HG02840 (cell line): ENCODE data around the gene CRLF1.
"Not testable (repeated sequence)": the region's sequence is repeated elsewhere in the genome, so short reads cannot be mapped to it uniquely, and the experiment has no call there.

Source experiments
- ATAC-seq: cut with Tn5 transposase; IDR thresholded peaks from one replicate; pipeline ENCODE4 v1.9.1; 2021; ENCODE audit warnings: mild to moderate bottlenecking, moderate library complexity, moderate number of reproducible peaks; ENCODE audit not compliant: unreplicated experiment, low FRiP score

Gene CRLF1

DNA sequence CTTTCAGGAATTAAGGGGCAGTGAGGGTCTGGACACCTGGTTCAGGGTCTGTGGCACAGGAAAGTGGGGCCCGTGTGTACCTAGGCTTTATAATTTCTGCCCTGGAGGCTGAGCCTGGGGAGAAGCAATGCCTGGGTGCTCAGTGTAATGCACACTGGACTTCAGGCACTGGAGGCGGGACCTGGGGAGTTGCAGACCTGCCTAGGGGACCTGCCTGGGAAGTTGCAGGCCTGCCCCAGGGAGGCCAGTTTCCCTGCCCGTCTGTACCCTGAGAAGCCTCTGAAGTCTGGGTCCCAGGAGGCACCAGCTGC is 3.6 kb upstream of the CRLF1 start:
- no peak for ATAC-seq

DNA sequence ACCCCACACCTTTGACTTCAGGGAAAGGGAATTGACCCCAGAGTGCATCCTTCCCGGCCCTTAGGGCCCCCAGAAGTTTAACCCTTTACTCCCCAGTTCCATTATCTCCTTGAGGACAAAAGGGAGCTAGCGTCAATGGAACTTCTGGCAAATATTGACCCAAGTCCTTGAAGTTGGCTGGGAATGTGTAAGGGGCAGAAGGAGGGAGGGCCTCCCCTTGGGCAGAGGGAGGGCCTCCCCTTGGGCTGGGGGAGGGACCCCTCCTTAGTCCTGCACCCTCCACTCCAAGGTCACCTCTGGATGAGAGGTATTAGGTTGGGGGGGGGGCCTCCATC is 3.1 kb upstream of the CRLF1 start:
- no peak for ATAC-seq

DNA sequence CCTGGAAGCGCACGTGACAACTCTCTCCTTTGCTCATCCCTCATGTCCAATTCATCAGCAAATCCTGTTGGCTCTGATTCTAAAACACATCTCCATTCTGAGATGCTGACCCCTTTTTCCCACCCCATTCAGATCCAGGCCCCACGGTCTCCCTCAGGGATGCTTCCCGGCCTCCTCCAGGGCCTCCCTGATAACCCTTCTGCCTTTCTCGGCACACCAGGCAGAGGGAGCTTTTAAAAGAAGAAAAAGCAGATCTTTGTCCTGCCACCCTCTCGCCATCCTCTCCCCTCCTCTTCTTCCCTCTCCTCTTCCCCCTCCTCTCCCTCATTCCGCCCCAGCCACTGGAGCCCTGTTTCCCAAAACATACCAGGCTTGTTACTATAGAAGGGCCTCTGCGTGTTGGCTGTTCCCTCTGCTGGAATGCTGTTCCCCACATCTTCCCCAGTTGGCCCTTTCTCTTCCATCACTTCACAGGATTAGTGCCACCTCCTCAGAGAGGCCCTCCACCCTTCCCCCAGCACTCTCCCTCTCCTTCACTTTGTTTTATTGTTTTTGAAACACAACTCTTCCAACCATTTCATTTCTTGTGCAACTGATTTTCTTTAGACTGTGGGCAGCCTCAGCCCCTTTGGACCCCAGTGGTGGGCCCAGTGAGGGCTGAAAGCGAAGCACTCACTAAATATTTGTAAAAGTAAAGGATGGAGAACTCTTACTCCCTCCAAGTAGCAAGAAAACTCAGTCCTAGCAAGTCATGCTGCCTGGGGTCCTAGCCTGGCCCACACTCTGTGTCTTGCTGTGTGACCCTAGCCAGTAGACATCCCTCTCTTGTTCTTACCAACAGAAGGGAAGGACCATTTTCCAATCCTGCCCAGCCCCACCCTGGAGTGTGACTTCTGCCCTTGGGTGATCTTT is 2.5 kb upstream of the CRLF1 start:
- ATAC-seq: no peak

DNA sequence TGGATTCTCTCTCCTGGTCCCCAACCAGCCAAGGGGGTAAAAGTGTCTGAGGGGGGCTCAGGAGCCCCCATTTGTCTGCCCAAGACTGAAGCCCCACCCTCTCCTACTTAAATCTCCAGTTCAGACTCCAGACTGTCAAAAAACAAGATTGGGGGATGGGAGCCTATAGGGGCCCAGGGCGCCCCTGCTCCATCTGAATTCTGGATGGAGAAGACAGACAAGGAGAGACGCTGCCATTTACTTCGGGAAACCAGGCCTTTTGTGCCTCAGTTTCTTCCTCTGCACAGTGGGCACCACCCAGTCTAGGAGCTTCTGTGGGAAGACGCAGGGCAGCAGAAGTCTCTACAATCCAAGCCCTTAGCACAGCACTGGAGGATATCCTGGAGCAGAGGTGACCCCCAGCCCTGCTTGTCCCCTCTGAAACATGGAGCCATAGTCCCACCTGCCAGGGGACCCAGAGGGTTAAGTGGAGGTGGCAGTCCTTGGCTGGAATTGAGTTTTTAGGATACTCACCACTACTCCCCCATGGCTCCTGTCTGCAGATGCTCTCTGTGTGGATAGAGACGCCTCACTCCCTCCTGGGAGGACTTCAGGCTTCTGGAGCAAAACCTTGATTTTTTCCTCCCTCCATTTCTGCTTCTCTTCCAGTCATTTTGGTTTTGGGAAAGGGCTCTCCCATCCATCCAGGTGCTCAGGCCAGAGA is 1.7 kb upstream of the CRLF1 start:
- no peak for ATAC-seq

DNA sequence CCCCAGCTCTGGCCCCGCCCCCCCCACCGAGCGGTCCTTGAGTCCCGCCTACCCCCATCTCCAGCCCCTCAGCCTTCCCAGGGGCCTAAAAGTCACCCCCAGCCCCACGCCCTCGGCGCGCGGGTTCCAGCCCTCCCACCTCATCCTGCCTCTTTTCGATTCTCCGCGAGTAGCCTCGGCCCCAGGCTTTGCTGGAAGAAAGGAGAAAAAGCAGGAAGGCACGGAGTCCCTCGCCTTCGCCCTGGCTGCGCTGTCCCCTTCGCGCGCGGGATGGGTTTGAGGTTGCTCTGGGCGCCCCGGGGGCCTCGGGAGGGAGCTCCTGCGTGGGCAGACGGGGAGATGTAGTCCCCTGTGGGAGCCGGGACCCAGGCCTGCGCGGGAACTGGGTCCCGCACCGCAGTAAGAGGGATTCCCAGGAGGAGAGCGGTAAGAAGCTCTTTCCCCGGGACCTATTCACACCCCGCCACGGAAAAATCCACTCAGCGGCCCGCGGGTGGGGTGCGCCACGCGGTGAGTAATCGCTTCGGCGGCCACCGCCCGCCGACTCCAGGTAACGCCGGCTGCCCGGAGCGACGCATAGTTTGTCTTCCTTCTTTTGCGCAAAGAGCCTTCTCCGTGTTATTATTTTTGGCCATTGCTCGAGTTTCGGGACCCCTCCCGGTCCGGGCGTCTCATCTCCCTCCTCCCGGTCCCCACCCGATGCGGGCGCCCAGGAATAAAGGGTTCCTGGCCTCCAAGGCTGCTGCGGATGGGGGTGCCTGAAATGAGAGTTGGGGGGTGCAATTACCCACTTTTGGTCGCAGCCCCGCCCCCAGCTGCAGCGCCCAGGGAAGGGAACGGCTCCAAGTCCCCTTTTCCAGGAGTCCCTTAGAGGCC is 865 bp upstream of the CRLF1 start:
- ATAC-seq: no peak

DNA sequence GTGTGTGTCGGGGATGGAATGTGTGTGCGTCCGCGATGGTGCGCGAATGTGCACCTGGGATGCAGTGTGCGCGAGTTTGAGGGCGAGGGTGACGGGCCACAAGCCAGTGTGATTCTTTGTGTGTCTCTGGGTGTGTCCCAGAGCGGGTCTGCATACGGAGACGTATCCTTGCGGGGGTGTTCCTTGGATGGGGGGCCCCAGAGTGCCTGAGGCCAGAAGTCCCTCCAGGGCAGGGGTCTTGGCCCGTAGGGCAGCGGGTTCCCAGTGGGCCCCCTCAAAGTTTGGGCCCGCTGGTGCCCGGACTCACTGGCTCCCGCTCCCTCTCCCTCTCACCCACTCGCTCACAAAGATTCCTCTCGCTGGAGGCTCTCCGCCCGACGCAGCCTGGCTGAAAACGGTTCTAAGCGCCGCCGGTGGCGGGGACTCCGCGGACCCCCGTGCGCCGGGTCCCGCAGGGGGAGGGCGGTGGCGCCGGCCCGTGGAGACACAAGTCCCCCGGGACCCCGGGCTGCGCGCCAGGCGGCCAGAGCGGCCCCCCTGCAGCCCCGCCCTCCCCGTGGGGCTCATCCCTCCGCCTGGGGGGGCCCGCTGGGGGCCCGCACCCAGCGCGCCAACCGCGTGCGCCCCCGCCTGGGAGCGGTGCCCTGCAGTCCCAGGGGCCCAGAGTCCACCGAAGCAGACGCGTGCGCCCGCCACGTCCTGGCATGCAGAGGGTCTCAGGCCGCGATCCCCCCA is 886 bp downstream of the CRLF1 start:
- ATAC-seq: no peak

DNA sequence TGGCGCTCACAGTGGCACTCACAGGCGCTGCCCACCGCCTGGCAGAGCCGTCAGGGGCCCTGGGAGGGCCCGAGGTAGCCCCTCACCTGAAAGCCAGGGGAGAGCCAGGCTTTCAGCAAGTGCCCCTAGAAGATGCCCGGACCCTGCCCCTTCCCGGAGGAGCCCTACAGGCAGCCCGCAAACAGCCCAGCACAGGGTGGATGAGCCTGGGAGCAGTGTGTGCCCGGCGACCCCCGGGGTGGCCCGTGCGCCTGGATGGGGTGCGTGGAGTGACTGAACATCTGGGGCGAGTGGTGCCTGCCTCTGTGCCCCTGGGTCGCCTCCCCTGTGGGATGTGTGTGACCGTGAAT is 1.4 kb downstream of the CRLF1 start:
- ATAC-seq: no peak

DNA sequence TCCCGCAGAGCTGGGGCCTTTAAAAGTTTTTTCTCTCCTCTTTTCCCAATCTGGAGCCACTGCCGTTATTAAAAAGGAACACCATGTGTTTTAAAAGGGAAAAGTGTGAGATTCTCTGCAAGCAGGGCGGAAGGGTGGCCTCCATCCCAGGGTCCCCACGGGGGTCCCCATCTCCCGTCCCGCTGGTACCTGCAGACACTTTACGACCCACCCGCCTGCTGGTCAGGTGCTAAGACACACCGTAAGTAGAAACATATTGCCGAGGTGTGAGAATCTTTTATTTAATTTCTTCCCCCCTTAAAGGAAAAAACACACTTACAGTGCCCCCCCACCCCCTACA is 1.8 kb downstream of the CRLF1 start:
- ATAC-seq: no peak

DNA sequence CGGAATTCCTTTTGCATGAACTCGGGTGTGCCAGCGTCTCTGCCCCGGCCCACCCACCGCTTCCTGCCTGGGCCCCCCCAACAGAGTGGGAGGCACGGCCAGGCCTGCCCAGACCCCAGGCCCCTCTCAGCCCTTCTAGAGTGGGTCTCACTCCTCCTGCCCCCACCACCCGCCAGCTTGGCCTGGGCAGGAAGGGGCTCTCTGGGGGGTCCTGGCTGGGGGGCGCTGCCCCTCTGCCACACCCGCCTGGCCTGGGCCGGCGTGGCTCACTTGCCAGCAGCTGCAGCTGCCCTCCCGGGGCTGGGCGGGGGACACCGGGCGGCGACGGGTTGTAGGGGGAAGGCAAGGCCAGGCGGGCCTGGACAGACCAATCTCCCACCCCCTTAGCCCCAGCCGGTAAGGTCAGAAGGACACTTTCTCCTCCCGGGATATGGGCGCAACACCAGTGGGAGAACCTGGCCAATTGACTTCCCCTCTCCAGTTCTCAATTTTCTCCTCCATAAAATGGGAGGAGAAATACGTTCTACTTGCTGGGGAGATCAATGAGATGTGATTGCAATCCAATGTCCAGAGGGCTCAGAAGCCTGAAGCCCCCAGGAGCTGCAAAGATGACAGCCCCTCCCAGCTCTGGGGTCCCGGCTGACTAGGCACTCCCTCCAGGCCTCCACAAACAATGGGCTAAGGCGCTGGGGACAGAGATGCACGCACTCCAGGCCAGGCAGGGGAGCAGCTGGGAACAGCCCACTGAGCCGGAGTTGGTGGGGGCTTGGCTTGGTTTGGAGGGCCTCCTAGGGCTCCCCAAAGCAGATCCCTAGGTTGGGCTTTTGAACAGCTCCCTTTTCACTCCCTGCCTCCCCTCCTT is 2.4 kb downstream of the CRLF1 start:
- no peak for ATAC-seq

DNA sequence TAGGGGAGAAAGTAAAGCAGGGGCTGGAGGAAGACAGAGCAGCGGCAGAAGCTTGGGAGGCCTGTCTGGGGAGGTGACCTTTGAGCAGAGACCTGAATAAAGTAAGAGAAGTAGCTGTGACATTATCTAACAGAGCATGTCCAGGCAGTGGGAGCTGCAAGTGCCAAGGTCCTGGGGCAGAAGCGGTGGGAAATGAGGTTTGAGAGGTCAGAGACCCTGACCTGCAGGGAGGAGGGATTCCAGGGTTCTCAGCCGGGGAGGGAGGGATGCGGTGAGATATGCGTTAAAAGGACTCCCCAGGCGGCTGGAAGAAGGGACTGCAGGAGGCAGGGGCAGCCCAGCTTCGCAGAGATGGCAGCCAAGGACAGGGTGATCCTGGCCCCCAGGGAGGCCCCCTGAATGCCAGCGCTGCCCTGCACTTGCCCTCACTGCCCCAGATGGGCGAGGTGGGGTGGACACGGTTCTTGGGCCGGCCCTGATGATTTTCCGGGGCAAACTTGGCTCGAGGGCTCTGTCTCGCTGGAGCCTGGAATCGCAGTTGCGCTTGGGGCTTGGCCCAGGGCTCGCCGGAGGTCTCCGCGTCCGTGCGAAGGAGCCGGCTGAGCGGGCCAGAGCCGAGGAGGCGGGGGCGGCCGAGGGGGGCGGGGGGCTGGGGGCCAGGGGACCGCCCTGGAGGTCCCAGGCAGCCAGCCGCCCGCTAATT is 3.2 kb downstream of the CRLF1 start:
- ATAC-seq: no peak

DNA sequence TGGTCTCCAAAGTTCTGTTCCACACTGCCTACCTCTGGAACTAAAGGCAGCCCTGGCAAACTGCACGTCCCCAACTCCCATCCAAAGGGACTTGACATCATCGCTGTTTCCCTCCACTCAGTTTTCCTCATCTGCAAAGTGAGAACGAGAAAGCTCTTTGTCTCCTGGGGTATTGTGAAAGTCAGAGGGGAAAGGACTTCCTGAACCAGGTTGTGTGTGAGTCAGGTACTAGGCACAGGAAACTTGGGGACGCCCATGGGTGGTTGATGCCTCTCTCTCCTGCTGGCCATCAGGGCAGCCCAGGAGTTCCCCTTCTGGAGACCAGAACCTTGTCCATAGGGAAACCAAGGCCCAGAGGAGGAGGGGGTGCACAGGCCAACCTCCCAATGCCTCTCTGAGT is 4.7 kb downstream of the CRLF1 start:
- ATAC-seq: no peak

DNA sequence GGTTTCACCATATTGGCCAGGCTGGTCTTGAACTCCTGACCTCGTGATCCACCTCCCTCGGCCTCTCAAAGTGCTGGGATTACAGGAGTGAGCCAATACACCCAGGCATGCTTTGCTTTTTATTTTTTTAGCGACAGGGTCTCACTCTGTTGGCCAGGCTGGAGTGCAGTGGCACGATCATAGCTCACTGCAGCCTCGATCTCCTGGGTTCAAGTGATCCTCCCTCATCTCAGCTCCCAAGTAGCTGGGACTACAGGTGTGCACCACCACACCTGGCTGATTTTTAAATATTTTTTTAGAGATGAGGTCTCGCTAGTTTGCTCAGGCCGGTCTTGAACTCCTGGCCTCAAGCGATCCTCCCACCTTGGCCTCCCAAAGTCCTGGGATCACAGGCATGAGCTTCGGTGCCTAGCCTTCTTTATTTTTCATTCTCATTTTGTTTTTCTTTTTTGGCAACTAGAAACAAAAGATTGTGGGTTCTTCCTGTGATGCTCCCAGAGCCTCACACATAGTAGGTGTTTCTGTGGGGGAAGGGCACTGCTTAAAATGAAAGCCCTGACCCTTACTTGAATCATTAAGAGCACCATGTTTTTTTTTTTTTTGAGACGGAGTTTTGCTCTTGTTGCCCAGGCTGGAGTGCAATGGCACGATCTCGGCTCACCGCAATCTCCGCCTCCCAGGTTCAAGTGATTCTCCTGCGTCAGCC is 5.8 kb downstream of the CRLF1 start:
- not testable (repeated sequence) for ATAC-seq

DNA sequence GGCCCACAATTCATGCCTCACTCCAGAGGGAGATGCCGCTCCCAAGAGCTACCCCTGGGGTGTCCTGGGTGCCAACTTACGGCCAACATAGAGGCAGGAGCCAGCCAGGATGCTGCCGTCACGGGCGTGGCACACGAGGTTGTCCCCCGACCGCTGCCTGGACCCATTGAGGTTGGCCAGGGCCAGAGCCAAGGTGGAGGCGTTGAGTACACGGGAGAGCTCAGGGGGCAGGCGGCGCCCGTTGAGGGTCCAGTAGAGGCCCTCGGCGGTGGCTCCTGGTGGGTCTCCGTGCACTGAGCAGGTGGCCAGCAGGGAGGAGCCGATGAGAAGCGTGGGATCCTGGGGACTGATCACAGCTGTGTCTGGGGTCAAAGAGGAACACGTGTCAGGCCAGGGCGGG is 7.1 kb downstream of the CRLF1 start:
- ATAC-seq: no peak

DNA sequence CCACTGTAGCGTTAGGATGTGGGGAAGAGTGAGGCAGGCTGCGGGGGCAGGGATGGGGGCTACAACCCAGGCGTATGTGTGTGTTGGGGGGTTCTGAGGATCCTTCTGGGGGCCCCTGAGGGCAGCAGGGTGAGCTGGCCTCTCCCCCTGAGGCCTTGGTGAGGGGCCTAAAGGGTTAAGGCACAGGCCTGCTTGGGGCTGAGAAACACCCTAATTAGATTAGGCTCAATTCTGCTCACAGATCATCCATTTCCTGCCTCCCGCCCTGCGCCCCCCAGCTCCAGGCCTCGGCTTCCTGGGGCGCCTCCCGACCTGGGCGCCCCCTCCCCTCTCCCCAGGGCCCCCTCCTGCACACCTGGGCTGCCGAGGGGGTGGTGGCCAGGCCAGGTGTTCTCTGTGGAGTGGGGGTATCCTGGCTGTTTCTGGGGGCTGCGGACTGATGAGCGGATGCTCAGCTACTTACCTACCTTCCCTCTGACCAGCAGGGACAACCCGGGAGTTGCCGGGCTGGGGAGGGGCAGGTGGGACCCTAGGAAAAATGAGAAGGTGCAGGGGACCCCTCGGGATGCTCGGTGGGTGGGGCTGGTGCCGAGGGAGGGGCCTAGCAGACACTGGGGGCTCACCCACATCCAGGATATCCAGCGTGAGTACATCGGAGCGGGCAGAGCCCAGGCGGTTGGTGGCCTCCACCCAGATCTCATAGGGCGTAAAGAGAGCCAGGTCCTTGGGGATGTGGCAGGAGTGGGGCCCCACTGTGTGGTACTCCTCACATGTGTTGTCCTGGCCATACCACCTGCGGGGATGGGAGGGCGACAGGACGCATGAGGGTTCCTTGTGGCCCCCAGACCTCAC is 8.6 kb downstream of the CRLF1 start:
- no peak for ATAC-seq

DNA sequence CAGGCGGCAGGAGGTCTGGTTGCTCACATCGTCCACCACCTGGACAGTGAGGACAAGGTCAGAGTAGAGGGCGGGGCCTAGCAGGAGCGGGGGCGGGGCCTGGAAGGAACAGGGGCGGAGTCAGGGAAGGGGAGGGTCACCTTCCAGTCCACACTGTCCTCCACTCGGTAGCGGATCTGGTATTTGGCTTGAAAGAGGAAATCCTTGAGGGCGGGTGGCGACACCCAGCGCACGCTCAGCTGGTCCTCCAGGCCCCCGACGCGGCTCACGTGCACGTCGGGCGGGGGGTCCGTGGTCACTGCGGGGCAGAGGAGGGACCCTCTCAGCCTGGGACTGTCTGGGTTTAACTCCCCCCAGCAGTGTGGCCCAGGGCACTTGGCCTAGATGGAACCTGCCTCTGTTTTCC is 9.8 kb downstream of the CRLF1 start:
- ATAC-seq: no peak

DNA sequence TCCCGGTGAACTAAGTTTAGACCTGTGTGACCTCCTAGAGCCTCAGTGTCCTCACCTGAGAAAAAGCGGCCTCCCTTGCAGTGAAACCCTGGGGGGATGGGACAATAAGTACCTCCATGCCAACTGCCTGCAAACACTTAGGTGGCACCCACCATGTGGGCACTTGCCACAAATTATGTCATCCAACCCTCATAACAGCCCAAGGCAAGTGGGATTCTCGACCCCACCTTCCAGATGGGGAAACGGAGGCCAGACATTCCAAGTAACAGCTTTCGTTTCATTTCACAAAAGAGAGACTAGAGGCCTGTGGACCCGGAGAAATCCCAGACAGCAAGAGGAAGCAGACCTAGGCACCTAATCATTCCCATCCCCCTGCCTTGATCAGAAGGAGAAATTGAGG is 11.1 kb downstream of the CRLF1 start:
- ATAC-seq: no peak

DNA sequence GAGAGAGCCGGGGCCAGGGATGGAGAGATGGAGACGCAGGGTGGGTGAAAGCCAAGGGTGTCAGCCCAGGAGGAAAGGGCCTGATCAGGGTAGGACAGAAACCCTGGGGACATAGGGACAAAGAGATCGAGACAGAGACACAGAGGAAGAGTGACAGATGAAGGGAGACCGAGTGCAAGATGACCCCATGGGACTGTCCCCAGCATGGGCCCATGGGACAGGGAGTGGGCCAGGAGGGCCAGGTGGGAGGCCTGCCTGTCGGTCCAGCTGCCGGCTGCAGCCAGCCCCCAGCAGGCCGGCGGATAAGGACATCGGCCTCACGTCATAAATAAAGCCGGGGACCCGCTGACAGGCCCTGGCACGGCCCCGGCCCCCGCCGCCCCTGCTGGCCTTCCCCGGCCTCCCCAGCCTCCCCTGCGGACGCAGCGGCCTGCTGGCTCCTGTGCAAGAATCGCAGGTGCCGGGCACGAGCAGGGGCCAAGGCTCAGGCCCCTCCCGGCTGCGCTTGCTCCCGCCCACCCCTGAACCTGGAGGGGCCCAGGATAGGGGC is 11.7 kb downstream of the CRLF1 start:
- no peak for ATAC-seq
